SK-N-SH (cell line): ENCODE results near the gene INAFM2. TPM values are rescaled to one million over a fixed set of nuclear protein-coding genes. Genes with fewer than 3 reads are reported as not detected.

Experiments
- CTCF ChIA-PET: fragments of 300-600, 350-600 bp; formaldehyde crosslinking; extraction: SDS; loops from one replicate; lab custom pipeline; 2021; lab: Yijun Ruan, JAX
- POLR2A ChIA-PET: fragments of 350-600 bp; sonication (Branson Sonifier 250); formaldehyde crosslinking; extraction: SDS; loops from one replicate; lab custom pipeline; 2020; ENCODE audit warnings: antibody characterized with exemption, inconsistent platforms; lab: Yijun Ruan, JAX
- DNase-seq: peaks from one replicate; pipeline ENCODE4 v3.0.0; 2012
- H2AFZ ChIP-seq: fragments of 200-600 bp; sonication (generic); 2 replicates; pipeline ENCODE4 v1.8.1; 2016; ENCODE audit warnings: antibody characterized with exemption, mild to moderate bottlenecking, low read depth
- H3F3A ChIP-seq: fragments of 200-600 bp; sonication (generic); replicated peaks from 2 replicates; pipeline ENCODE3; 2016; ENCODE audit warnings: antibody characterized with exemption, mild to moderate bottlenecking; ENCODE audit not compliant: insufficient read depth
- H3K27ac ChIP-seq, 2 experiments: fragments of 200-500 bp in 1 of 2; fragments of 200-600 bp in 1 of 2; sonication (Bioruptor generic) in 1 of 2; sonication (generic), shearing (Covaris generic) in 1 of 2; 2 replicates each; pipeline versions ENCODE4 v1.5.1 to v1.6.1; 2014 to 2016; ENCODE audit warnings: low read depth in 2 of 2, inconsistent platforms in 1 of 2, low read length in 1 of 2, mild to moderate bottlenecking in 1 of 2, mixed read lengths in 1 of 2
- H3K27me3 ChIP-seq: fragments of 200-600 bp; sonication (generic), shearing (Covaris generic); 2 replicates; pipeline ENCODE4 v1.6.1; 2016; ENCODE audit warnings: mixed run types; ENCODE audit not compliant: insufficient read depth
- H3K36me3 ChIP-seq, 2 experiments: fragments of 200-500 bp in 1 of 2; fragments of 200-600 bp in 1 of 2; sonication (Bioruptor generic) in 1 of 2; sonication (generic) in 1 of 2; replicated peaks in 1 of 2; 2 replicates each; pipeline versions ENCODE3 to v1.5.1; 2014 to 2016; ENCODE audit warnings: low read length in 1 of 2, mild to moderate bottlenecking in 1 of 2; ENCODE audit not compliant: insufficient read depth in 2 of 2, control insufficient read depth in 1 of 2
- H3K4me1 ChIP-seq, 2 experiments: fragments of 200-500 bp in 1 of 2; fragments of 200-600 bp in 1 of 2; sonication (Bioruptor generic) in 1 of 2; sonication (generic), shearing (Covaris generic) in 1 of 2; 2 replicates each; pipeline versions ENCODE4 v1.5.1 to v1.6.1; 2014 to 2016; ENCODE audit warnings: low read depth in 1 of 2, low read length in 1 of 2, mixed run types in 1 of 2; ENCODE audit not compliant: insufficient read depth in 2 of 2, control insufficient read depth in 1 of 2
- H3K4me2 ChIP-seq: fragments of 200-600 bp; sonication (generic), shearing (Covaris generic); 2 replicates; pipeline ENCODE4 v1.6.1; 2017; ENCODE audit warnings: mixed run types
- H3K4me3 ChIP-seq, 2 experiments: fragments of 200-500 bp in 1 of 2; fragments of 200-600 bp in 1 of 2; sonication (Bioruptor generic) in 1 of 2; sonication (generic), shearing (Covaris generic) in 1 of 2; 2 replicates each; pipeline versions ENCODE4 v1.5.1 to v1.8.1; 2014 to 2016; ENCODE audit warnings: low read depth in 2 of 2, inconsistent platforms in 1 of 2, low read length in 1 of 2, mild to moderate bottlenecking in 1 of 2, mixed read lengths in 1 of 2, moderate library complexity in 1 of 2
- H3K79me2 ChIP-seq: fragments of 200-600 bp; sonication (generic); 2 replicates; pipeline ENCODE4 v1.8.1; 2017; ENCODE audit warnings: mild to moderate bottlenecking; ENCODE audit not compliant: insufficient read depth
- H3K9ac ChIP-seq: fragments of 200-600 bp; sonication (generic); 2 replicates; pipeline ENCODE4 v1.6.1; 2017; ENCODE audit warnings: mixed run types
- H3K9me2 ChIP-seq: fragments of 200-600 bp; sonication (generic); 2 replicates; pipeline ENCODE4 v1.6.1; 2017; ENCODE audit warnings: mixed run types
- H3K9me3 ChIP-seq: fragments of 200-600 bp; sonication (generic); 2 replicates; pipeline ENCODE4 v1.6.1; 2017; ENCODE audit warnings: mixed run types, mild to moderate bottlenecking, moderate library complexity
- H4K20me1 ChIP-seq: fragments of 200-600 bp; sonication (generic); 2 replicates; pipeline ENCODE4 v1.6.1; 2017; ENCODE audit warnings: mild to moderate bottlenecking, mixed run types; ENCODE audit not compliant: insufficient read depth
- CHD2 ChIP-seq: fragments of 150-350 bp; IDR thresholded peaks from 2 replicates; pipeline ENCODE4 v1.6.1; 2018; ENCODE audit warnings: low read length; ENCODE audit not compliant: partially characterized antibody
- CTCF ChIP-seq: fragments of 200-600 bp; sonication (generic); IDR thresholded peaks from 2 replicates; pipeline ENCODE4 v1.6.1; 2017; ENCODE audit warnings: antibody characterized with exemption, mild to moderate bottlenecking, moderate library complexity
- ELF1 ChIP-seq: IDR thresholded peaks from 2 replicates; pipeline ENCODE4 v1.4.0; 2012
- EP300 ChIP-seq, 2 experiments: IDR thresholded peaks; 2 replicates each; pipeline versions ENCODE4 v1.4.0 to v1.6.1; 2012; ENCODE audit warnings: borderline replicate concordance in 1 of 2, low read depth in 1 of 2, low read length in 1 of 2
- FOXM1 ChIP-seq: IDR thresholded peaks from 2 replicates; pipeline ENCODE4 v1.4.0; 2012; ENCODE audit warnings: low read depth, mild to moderate bottlenecking
- GATA2 ChIP-seq: sonication (generic); formaldehyde crosslinking; IDR thresholded peaks from 2 replicates; pipeline ENCODE4 v1.5.0; 2020; ENCODE audit warnings: mild to moderate bottlenecking, missing genetic modification reagents
- IRF3 ChIP-seq: fragments of 150-350 bp; IDR thresholded peaks from 2 replicates; pipeline ENCODE4 v1.6.1; 2016; ENCODE audit warnings: mild to moderate bottlenecking, low read depth, low read length
- MXI1 ChIP-seq: IDR thresholded peaks from 2 replicates; pipeline ENCODE4 v1.6.1; 2012; ENCODE audit warnings: mild to moderate bottlenecking, low read depth, low read length, improper control_type of control experiment
- NFIC ChIP-seq: IDR thresholded peaks from 2 replicates; pipeline ENCODE4 v1.4.0; 2012; ENCODE audit warnings: borderline replicate concordance
- RCOR1 ChIP-seq: fragments of 150-350 bp; IDR thresholded peaks from 2 replicates; pipeline ENCODE4 v1.6.1; 2017; ENCODE audit warnings: antibody characterized with exemption, low read length
- RXRA ChIP-seq: IDR thresholded peaks from 2 replicates; pipeline ENCODE4 v1.4.0; 2012; ENCODE audit warnings: low read depth, mild to moderate bottlenecking, borderline replicate concordance
- TAF1 ChIP-seq: IDR thresholded peaks from 2 replicates; pipeline ENCODE4 v1.6.1; 2012; ENCODE audit warnings: low read depth, mild to moderate bottlenecking, low read length, moderate library complexity, borderline replicate concordance
- TCF12 ChIP-seq: IDR thresholded peaks from 2 replicates; pipeline ENCODE4 v1.4.0; 2012
- USF1 ChIP-seq: IDR thresholded peaks from 2 replicates; pipeline ENCODE4 v1.4.0; 2012; ENCODE audit warnings: low read depth, borderline replicate concordance
- USF2 ChIP-seq: fragments of 150-350 bp; IDR thresholded peaks from 2 replicates; pipeline ENCODE4 v1.6.1; 2017; ENCODE audit warnings: antibody characterized with exemption, low read length, low read depth, borderline replicate concordance
- YY1 ChIP-seq: IDR thresholded peaks from 2 replicates; pipeline ENCODE4 v1.4.0; 2012; ENCODE audit warnings: low read depth, mild to moderate bottlenecking
- WGBS: methylation state at CpG from one replicate; pipeline ENCODE4 v1.1.6; 2017; ENCODE audit warnings: low lambda C conversion rate; 5-methylcytosine and 5-hydroxymethylcytosine counted together
- polyA plus RNA-seq, 3 experiments: library from polyadenylated mRNA; depleted of rRNA; stranded (reverse); fragments of >200 nt; gene quantifications; 2 replicates each; pipeline ENCODE4 v1.2.3, GENCODE V29; 2012
- TF ChIP-seq, protein P1 (sequence below): IDR thresholded peaks from 2 replicates; pipeline ENCODE4; 2012

INAFM2 gene
- polyA plus RNA-seq, 1 of the 3 experiments (the other 2 are of a cell fraction): 7.8 TPM

DNA sequence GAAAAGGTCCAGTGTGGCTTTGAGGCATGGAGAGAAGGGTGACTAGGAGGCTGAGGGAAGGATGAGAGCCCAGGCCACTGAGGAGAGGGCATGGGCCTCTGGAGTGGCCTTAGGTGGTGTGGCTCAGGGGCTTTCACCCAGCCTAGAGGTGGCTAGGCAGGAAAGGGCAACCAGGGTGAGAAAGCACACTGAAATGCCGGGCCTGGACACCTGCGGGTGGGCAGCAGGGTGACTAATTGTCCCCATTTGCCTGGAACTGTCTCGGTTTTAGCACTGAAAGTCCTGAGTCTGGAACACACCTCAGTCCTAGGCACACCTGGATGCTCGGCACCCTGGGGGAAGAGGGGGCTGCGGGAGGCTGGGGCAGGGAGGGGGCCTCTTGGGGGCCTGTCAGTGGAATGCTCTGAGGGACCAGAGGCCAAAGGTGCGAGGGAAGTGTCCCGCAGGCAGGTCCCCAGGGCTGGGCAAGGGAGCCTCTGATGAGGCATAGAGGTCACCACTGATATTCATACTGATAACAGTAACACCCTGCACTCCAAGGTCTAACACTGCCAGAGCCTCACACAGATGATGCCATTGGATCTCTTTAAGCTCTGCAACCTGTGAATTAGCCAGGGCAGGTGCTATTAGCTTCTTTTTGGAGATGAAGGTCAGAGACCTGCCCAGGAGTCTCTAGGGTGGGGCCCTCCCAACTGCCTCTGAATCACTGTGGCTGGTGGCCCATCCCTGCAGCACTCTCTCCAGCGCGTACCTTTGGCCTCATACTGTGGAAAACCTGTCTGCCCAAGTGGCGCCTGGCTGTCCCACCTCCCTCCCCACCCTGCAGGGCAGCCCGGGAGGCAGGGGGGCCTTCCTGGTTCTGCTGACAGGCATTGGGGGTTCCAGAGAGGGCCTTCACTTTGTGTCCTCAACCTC lies 24.3 kb downstream of the INAFM2 start:
- DNase-seq: no peak
- no peak overlapping the region for H3K4me2 ChIP-seq
- CTCF ChIA-PET: interaction anchor here (66.3 to 70.6 kb wide), 2 partner anchors 6 to 34 kb away, joined by 2194 read pairs; partner anchors contain the start of genes ANKRD63, CCDC9B, DISP2 and INAFM2
- no peak overlapping the region for H3K9ac ChIP-seq
- H4K20me1 ChIP-seq: no peaks in the 10 kb centered on the region
- H3K27ac ChIP-seq: no peak overlapping the region
- WGBS: 79% methylated on average over 7 of the region's 11 CpGs
- no peaks in the 10 kb centered on the region for H3K79me2 ChIP-seq
- TF ChIP-seq USF2 (no peak), IRF3 (no peak), EP300 (IDR thresholded peaks at IDR 0.05; ENCODE audit: borderline replicate concordance in 1 of 2, low read depth in 1 of 2, low read length in 1 of 2) (no peak), USF1 (no peak), MXI1 (no peak), RXRA (no peak), RCOR1 (no peak), TCF12 (no peak), NFIC (no peak), CHD2 (no peak), GATA2 (no peak), TAF1 (no peak), CTCF (no peak), ELF1 (no peak), YY1 (no peak), FOXM1 (no peak)
- TF ChIP-seq, protein P1, sequence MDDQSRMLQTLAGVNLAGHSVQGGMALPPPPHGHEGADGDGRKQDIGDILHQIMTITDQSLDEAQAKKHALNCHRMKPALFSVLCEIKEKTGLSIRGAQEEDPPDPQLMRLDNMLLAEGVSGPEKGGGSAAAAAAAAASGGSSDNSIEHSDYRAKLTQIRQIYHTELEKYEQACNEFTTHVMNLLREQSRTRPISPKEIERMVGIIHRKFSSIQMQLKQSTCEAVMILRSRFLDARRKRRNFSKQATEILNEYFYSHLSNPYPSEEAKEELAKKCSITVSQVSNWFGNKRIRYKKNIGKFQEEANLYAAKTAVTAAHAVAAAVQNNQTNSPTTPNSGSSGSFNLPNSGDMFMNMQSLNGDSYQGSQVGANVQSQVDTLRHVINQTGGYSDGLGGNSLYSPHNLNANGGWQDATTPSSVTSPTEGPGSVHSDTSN: no peak
- no peaks in the 10 kb centered on the region for H3K9me3 ChIP-seq
- H3K36me3 ChIP-seq: no peaks in the 10 kb centered on the region
- H2AFZ ChIP-seq: no peak overlapping the region
- POLR2A ChIA-PET: interaction anchor here (0.6 kb wide), 1 partner anchor 69 kb away, joined by 4 read pairs; no protein-coding TSS in a partner anchor
- no peak overlapping the region for H3K4me3 ChIP-seq
- H3K27me3 ChIP-seq: no peaks in the 10 kb centered on the region
- H3K4me1 ChIP-seq: peaks cover 11 to 15% of the 10 kb centered on the region in 2 experiments; a peak in 3 of 4 replicates
- no peaks in the 10 kb centered on the region for H3K9me2 ChIP-seq
- H3F3A ChIP-seq: peaks cover 16% of the 10 kb centered on the region
